BLaER1 (cell line): ENCODE measurements around the gene MACF1.

ENCODE experiments used
- H3K27ac ChIP-seq: shearing (Covaris generic); formaldehyde crosslinking; 2 replicates; pipeline ENCODE4 v1.8.1; 2022
- H3K27me3 ChIP-seq: shearing (Covaris generic); formaldehyde crosslinking; 2 replicates; pipeline ENCODE4 v1.8.1; 2022
- H3K36me3 ChIP-seq: shearing (Covaris generic); formaldehyde crosslinking; 2 replicates; pipeline ENCODE4 v1.8.1; 2022
- H3K4me1 ChIP-seq: shearing (Covaris generic); formaldehyde crosslinking; 2 replicates; pipeline ENCODE4 v1.8.1; 2022
- H3K4me2 ChIP-seq: shearing (Covaris generic); formaldehyde crosslinking; 2 replicates; pipeline ENCODE4 v1.8.1; 2022
- H3K4me3 ChIP-seq: shearing (Covaris generic); formaldehyde crosslinking; 2 replicates; pipeline ENCODE4 v1.8.1; 2022
- H3K9ac ChIP-seq: shearing (Covaris generic); formaldehyde crosslinking; 2 replicates; pipeline ENCODE4 v1.8.1; 2022
- H3K9me3 ChIP-seq: shearing (Covaris generic); formaldehyde crosslinking; 2 replicates; pipeline ENCODE4 v1.8.1; 2022
- H4K20me1 ChIP-seq: shearing (Covaris generic); formaldehyde crosslinking; 2 replicates; pipeline ENCODE4 v1.8.1; 2022
- Cebpa-rat ChIP-seq: shearing (Covaris generic); IDR thresholded peaks from 2 replicates; pipeline ENCODE4 v1.8.1; 2022

The MACF1 gene

DNA sequence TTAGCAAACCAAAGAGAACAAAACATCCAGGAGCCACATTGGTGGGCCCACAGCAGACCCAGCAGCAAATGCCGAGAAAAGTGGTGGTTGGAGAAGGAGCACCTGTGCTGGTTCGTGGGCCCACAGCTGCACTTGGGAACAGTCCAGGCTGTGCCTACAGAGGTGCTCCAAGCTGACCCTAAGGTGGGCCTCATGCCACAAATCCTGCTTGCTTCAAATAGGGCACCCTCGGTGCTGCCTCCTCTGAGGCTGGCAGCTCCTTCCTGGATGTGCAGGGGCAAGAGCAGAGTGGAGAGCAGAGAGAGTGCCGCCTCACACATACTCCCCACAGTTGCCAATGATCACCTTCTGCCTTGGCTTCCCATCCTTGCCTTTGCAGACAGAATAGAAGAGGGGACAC is 327.0 kb downstream of the MACF1 start:
- no peaks in the 10 kb centered on the region for H4K20me1 ChIP-seq
- no peak overlapping the region for H3K27ac ChIP-seq
- no peak overlapping the region for H3K4me2 ChIP-seq
- no peak overlapping the region for H3K4me3 ChIP-seq
- H3K9ac ChIP-seq, result no peak overlapping the region
- no peaks in the 10 kb centered on the region for H3K9me3 ChIP-seq
- peaks cover 81% of the 10 kb centered on the region for H3K36me3 ChIP-seq
- H3K4me1 ChIP-seq, result peaks cover 16% of the 10 kb centered on the region
- H3K27me3 ChIP-seq, result no peaks in the 10 kb centered on the region
- no peak for TF ChIP-seq Cebpa-rat

DNA sequence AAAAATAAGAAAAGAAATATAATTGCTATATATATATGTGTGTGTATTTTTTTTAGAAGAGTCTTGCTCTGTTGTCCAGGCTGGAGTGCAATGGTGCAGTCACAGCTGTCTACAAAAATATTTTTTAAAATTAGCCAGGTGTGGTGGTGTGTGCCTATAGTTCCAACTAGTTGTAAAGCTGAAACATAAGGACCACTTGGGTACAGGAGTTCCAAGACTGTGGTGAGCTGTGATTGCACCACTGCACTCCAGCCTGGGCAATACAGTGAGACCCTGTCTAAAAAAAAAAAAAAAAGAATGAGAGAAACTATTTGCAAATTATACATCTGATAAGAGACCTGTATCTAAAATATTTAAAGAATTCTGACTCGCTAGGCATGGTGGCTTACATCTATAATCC is 328.9 kb downstream of the MACF1 start:
- peaks cover 74% of the 10 kb centered on the region for H3K36me3 ChIP-seq
- H3K27ac ChIP-seq, result no peak overlapping the region
- H3K4me1 ChIP-seq, result peaks cover 16% of the 10 kb centered on the region
- H4K20me1 ChIP-seq, result no peaks in the 10 kb centered on the region
- no peak overlapping the region for H3K4me3 ChIP-seq
- H3K9me3 ChIP-seq, result no peaks in the 10 kb centered on the region
- H3K9ac ChIP-seq, result no peak overlapping the region
- H3K4me2 ChIP-seq, result no peak overlapping the region
- TF ChIP-seq Cebpa-rat, result no peak
- no peaks in the 10 kb centered on the region for H3K27me3 ChIP-seq
